Lung (tissue), 12 donors: ENCODE data around the gene CARMIL3. TPM values are rescaled to one million over a fixed set of nuclear protein-coding genes. Genes with fewer than 3 reads are reported as not detected.
"Not testable (repeated sequence)": the region's sequence is repeated elsewhere in the genome, so short reads cannot be mapped to it uniquely, and the experiment has no call there.

Experiments used
- ATAC-seq: fragments of 200-7000 bp; cut with Tn5 transposase; one replicate; pipeline ENCODE4 v1.9.1; 2020; ENCODE audit warnings: moderate number of reproducible peaks; ENCODE audit not compliant: insufficient read depth, low FRiP score
- DNase-seq, 3 donors: peaks; one replicate each; pipeline ENCODE4 v3.0.0-alpha.2; 2013 to 2017
- H3K27ac ChIP-seq, 2 donors: one replicate each; pipeline ENCODE4 v1.5.1; 2013; ENCODE audit warnings: mild to moderate bottlenecking in 2 of 2, moderate library complexity in 2 of 2, control low read depth in 1 of 2, inconsistent platforms in 1 of 2, low read depth in 1 of 2, low read length in 1 of 2
- H3K27me3 ChIP-seq, 3 donors: one replicate each; pipeline ENCODE4 v1.5.1; 2013; ENCODE audit warnings: low read length in 2 of 3; ENCODE audit not compliant: control insufficient read depth in 3 of 3, insufficient read depth in 3 of 3
- H3K36me3 ChIP-seq, 4 donors: one replicate each; pipeline ENCODE4 v1.5.1; 2013; ENCODE audit warnings: low read length in 4 of 4, mild to moderate bottlenecking in 1 of 4, moderate library complexity in 1 of 4; ENCODE audit not compliant: control insufficient read depth in 4 of 4, insufficient read depth in 4 of 4
- H3K4me1 ChIP-seq, 5 donors: one replicate each; pipeline ENCODE4 v1.5.1; 2013; ENCODE audit warnings: low read length in 5 of 5, mild to moderate bottlenecking in 2 of 5, moderate library complexity in 1 of 5; ENCODE audit not compliant: control insufficient read depth in 5 of 5, insufficient read depth in 5 of 5
- H3K4me3 ChIP-seq: one replicate; pipeline ENCODE4 v1.5.1; 2013; ENCODE audit warnings: mild to moderate bottlenecking, control low read depth, moderate library complexity
- H3K9ac ChIP-seq, 2 donors: one replicate each; pipeline ENCODE4 v1.5.1; 2013; ENCODE audit warnings: low read length in 2 of 2, control low read depth in 1 of 2; ENCODE audit not compliant: insufficient read depth in 1 of 2
- H3K9me3 ChIP-seq, 4 donors: one replicate each; pipeline ENCODE4 v1.5.1; 2013; ENCODE audit warnings: low read length in 3 of 4, mild to moderate bottlenecking in 1 of 4, moderate library complexity in 1 of 4; ENCODE audit not compliant: control insufficient read depth in 4 of 4, insufficient read depth in 3 of 4
- CTCF ChIP-seq: IDR thresholded peaks from 2 replicates; pipeline ENCODE4 v1.5.1; 2012; ENCODE audit warnings: mild to moderate bottlenecking; ENCODE audit errors: control extremely low read depth, extremely low read depth
- WGBS, 2 donors: extraction: QIAGEN DNeasy Blood & Tissue Kit; methylation state at CpG; one replicate each; pipeline ENCODE4 v1.1.7; 2013; 5-methylcytosine and 5-hydroxymethylcytosine counted together
- polyA plus RNA-seq, 2 donors: library from polyadenylated mRNA; stranded (reverse); fragments of 200-250 nt; gene quantifications; one replicate each; pipeline ENCODE4 v1.2.1, GENCODE V29; 2013
- total RNA-seq, 2 donors: library from RNA; depleted of rRNA in 1 of 2; stranded (reverse); fragments of >200 nt in 1 of 2; gene quantifications; one replicate each; pipeline ENCODE4 v1.2.1, GENCODE V29; 2014 to 2021
- donor health status: control.
- donor health status: control.
- donor health status: Bipolar disorder and iron deficiency.
- donor health status: healthy.
- donor health status: DM: yes; HTN: yes; CAD: no.

CARMIL3 gene
- total and polyA plus RNA-seq, 4 donors = 0.37 to 2.4 (median 0.78) TPM

GRCh38 chr14:24100982-24101494 lies 49.2 kb downstream of the CARMIL3 start:
- no peak for TF ChIP-seq CTCF
- ATAC-seq = no peak
- Histone ChIP-seq H3K27ac (no peak overlapping the region), H3K36me3 (peaks cover 0 to 36% (median 6%) of the 10 kb centered on the region in 4 donors), H3K9ac (no peak overlapping the region), H3K4me1 (peaks cover 0 to 2% (median 0%) of the 10 kb centered on the region in 5 donors), H3K4me3 (no peak overlapping the region), H3K9me3 (no peaks in the 10 kb centered on the region), H3K27me3 (no peaks in the 10 kb centered on the region)
- DNase-seq = no peak
- WGBS, 2 donors = 94 to 96% methylated on average over 3 of the region's 3 CpGs

- Histone ChIP-seq H3K4me1 (peaks cover 0 to 2% (median 0%) of the 10 kb centered on the region in 5 donors), H3K36me3 (peaks cover 0 to 36% (median 6%) of the 10 kb centered on the region in 4 donors), H3K27me3 (no peaks in the 10 kb centered on the region), H3K27ac (no peak overlapping the region), H3K9ac (no peak overlapping the region), H3K4me3 (no peak overlapping the region), H3K9me3 (no peaks in the 10 kb centered on the region)
- DNase-seq (no peak), ATAC-seq (no peak)
- WGBS, 2 donors = 92 to 96% methylated on average over 7 of the region's 7 CpGs
- no peak for TF ChIP-seq CTCF
These were observed 50.7 kb downstream of the CARMIL3 start for GRCh38 chr14:24102357-24103048.

GRCh38 chr14:24103451-24103850 lies 51.6 kb downstream of the CARMIL3 start:
- ATAC-seq (no peak), DNase-seq (no peak)
- Histone ChIP-seq H3K4me1 (peaks cover 0 to 2% (median 0%) of the 10 kb centered on the region in 5 donors), H3K27ac (no peak overlapping the region), H3K9ac (no peak overlapping the region), H3K4me3 (no peak overlapping the region), H3K27me3 (no peaks in the 10 kb centered on the region), H3K36me3 (peaks cover 0 to 32% (median 6%) of the 10 kb centered on the region in 4 donors), H3K9me3 (no peaks in the 10 kb centered on the region)
- no peak for TF ChIP-seq CTCF
- WGBS, 2 donors = 94 to 95% methylated on average over 13 of the region's 13 CpGs

GRCh38 chr14:24105609-24106239 lies 53.9 kb downstream of the CARMIL3 start:
- H3K36me3 ChIP-seq = peaks cover 0 to 17% (median 3%) of the 10 kb centered on the region in 4 donors
- DNase-seq, H3K27ac ChIP-seq, H3K9me3 ChIP-seq, H3K9ac ChIP-seq, H3K4me1 ChIP-seq, H3K4me3 ChIP-seq, ATAC-seq, H3K27me3 ChIP-seq: not testable (repeated sequence)
- WGBS, 2 donors = 93 to 95% methylated on average over 8 of the region's 8 CpGs
